ENCODE measurements around the gene ZMIZ1. TPM values are rescaled to one million over a fixed set of nuclear protein-coding genes. Genes with fewer than 3 reads are reported as not detected.
"Not testable (repeated sequence)": the region's sequence is repeated elsewhere in the genome, so short reads cannot be mapped to it uniquely, and the experiment has no call there.

Gene ZMIZ1
- total and polyA plus RNA-seq, 2 donors = 30.2 to 54.6 TPM

DNA sequence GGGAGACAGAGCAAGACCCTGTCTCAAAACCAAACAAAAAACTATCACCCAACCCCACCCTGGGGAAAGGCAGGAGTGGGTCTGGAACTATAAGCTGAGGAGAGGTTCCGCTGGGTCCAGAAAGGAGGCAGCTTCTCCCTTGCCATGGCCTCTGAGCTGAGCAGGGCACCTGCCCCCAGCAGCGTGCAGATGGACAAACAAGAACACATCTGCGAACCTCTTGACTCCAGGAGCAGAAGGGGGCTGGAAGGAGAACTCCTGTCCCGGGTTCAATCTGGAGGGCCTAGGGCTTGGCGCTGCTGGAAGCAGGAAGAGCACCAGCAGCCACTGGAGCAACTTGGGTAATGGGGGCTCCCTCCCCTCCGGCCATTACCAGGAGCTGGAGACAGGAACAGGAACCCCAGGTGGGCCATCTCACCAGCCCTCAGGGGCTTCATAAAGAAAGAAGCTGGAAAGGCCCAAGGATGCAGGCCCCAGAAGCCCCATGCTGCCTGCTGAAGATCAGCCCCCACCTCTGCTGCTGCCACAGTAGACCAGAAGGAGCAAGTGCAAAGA, 259.5 kb downstream of the ZMIZ1 start:
- no peaks in the 10 kb centered on the region for H3K4me1 ChIP-seq (ENCODE audit: insufficient read depth)
- no peak overlapping the region for H3K4me3 ChIP-seq (ENCODE audit: low read depth, low read length)
- H3K36me3 ChIP-seq (ENCODE audit: insufficient read depth) = no peaks in the 10 kb centered on the region
- no peak for DNase-seq (ENCODE audit: extremely low spot score)
- 95% methylated on average over 6 of the region's 6 CpGs for WGBS
- no peak overlapping the region for H3K27ac ChIP-seq (ENCODE audit: low read depth)

DNA sequence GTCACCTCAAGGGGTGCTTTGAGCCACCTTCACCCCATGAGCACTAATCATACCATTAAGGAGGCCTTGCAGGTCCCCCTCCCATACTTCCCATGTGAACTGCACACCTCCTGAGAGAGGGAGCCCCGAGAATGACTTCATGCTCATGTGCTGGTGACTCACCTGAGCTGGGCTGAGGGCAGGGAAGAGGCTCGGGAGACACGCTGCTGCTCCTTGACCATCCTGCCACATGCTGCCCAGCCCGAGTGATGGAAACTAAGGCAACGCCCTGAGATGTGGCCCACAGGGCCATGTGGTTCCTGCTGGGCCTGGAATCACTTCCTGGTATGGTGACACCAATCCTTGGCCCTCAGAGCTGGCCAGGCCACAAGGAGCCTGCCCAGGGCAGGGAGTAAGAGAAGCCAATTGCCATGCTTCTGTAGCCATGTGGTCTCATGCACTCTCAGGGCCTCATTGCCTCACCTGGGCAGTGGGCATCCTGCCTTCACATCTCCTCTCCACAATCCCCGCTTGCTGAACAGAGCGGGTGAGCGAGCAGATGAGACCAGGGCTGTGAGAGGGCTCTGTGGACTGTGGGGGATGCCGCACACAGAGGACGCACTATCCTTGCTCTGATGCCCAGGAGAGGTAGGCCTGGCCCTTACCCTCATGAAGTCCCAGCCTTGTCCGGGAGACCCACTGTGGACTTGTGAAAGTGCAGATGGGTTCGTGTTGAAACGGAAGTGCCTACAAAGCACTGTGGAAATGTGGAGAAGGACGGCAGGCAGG, 260.2 kb downstream of the ZMIZ1 start:
- Histone ChIP-seq H3K36me3 (ENCODE audit: insufficient read depth) (no peaks in the 10 kb centered on the region), H3K27ac (ENCODE audit: low read depth) (no peak overlapping the region), H3K4me3 (ENCODE audit: low read depth, low read length) (no peak overlapping the region), H3K4me1 (ENCODE audit: insufficient read depth) (no peaks in the 10 kb centered on the region)
- no peak for DNase-seq (ENCODE audit: extremely low spot score)
- 94% methylated on average over 14 of the region's 14 CpGs for WGBS

DNA sequence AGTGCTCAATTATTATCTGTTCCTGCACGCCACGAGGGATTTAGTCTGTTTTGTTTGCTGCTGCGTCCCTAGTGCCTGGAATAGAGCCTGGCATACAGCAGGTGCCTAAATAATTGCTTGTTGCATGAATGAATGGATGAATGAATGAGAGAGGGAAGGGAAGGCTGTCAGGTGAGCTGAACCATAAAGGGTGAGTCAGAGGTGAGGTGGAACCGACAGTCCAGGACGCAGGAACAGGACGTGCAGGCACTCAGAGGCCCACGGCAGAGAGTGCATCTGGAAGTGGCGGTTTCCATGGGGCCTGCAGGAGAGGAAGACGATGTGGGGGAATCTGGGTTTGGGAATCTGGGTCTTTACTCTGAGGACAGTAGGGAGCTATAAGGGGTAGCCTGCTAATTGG, 260.8 kb downstream of the ZMIZ1 start:
- 94% methylated on average over 9 of the region's 9 CpGs for WGBS
- Histone ChIP-seq H3K4me3 (ENCODE audit: low read depth, low read length) (no peak overlapping the region), H3K36me3 (ENCODE audit: insufficient read depth) (no peaks in the 10 kb centered on the region), H3K27ac (ENCODE audit: low read depth) (no peak overlapping the region), H3K4me1 (ENCODE audit: insufficient read depth) (no peaks in the 10 kb centered on the region)
- no peak for DNase-seq (ENCODE audit: extremely low spot score)

DNA sequence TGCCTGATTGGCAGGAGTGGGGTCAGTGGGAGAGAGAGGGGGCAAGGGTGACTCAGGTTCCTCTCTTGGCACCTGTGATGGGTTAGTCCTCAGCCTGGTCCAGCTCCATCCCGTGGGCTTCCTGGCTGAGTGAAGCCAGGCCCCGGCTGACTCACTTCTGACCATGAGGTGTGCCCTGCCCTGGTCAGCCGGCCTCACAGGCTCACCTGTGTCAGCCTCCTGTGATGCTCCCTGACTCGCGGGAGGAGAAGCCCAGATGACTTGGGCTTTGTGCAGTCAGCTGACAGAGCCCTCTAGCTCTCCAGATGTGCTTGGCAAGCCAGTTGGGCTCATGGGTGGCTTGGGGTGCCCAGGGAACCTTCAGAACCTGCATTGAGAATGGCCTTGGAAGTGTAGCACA, 262.5 kb downstream of the ZMIZ1 start:
- Histone ChIP-seq H3K36me3 (ENCODE audit: insufficient read depth) (no peaks in the 10 kb centered on the region), H3K27ac (ENCODE audit: low read depth) (no peak overlapping the region), H3K4me1 (ENCODE audit: insufficient read depth) (no peaks in the 10 kb centered on the region), H3K4me3 (ENCODE audit: low read depth, low read length) (no peak overlapping the region)
- DNase-seq (ENCODE audit: extremely low spot score) = no peak
- 94% methylated on average over 5 of the region's 5 CpGs for WGBS

DNA sequence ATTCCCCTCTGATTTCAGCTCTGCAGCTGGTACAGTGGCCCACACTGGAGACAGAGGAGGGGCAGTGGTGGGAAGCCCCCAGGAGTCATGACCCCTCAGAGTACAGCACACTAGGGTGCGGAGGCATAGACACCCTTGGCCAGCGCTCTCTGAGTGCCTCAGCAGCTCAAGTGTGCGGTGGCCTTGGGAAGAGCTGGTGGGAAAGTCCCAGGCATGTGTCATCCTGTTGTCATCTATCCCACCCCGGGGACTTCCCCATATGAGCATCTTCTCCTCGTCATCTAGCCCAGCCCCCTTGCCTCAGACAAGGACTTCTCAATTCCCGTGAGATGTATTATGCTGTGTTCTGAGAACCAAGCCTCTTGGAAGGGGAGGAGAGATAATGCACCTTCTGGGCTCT, 262.9 kb downstream of the ZMIZ1 start:
- Histone ChIP-seq H3K4me1 (ENCODE audit: insufficient read depth) (no peaks in the 10 kb centered on the region), H3K4me3 (ENCODE audit: low read depth, low read length) (no peak overlapping the region), H3K36me3 (ENCODE audit: insufficient read depth) (no peaks in the 10 kb centered on the region), H3K27ac (ENCODE audit: low read depth) (no peak overlapping the region)
- 76% methylated on average over 6 of the region's 6 CpGs for WGBS
- no peak for DNase-seq (ENCODE audit: extremely low spot score)

DNA sequence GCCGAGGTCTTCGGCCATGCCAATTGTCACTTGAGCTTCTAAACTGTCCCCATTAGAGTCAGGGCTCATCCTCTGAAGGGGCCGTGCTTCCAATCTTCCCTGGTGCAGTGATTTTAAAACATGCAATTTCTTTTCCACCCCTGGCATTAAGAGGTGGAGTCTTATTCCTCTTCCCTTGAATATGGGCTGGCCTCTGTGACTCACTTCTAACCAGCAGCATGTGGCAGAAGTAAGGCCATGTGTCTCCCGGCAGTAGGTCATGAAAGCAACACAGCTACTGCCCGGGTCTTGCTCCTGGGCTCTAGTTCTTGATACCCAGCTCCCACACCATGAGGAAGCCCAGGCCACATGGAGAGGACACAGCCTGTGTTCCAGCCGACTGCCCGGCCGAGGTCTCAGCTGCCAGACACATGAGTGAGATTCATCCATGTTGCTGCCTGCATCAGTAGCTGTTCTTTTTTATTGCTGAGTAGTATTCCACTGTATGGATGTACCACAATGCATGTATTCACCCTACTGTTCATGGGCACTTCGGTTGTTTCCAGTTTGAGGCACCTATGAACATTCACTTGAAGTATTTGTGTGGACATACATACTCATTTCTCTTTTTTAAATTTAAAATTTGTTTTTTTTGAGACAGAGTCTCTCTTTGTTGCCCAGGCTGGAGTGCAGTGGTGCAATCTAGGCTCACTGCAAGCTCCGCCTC, 264.0 kb downstream of the ZMIZ1 start:
- H3K4me1 ChIP-seq (ENCODE audit: insufficient read depth); H3K27ac ChIP-seq (ENCODE audit: low read depth); H3K36me3 ChIP-seq (ENCODE audit: insufficient read depth); DNase-seq (ENCODE audit: extremely low spot score); H3K4me3 ChIP-seq (ENCODE audit: low read depth, low read length): not testable (repeated sequence)
- 94% methylated on average over 2 of the region's 10 CpGs for WGBS

DNA sequence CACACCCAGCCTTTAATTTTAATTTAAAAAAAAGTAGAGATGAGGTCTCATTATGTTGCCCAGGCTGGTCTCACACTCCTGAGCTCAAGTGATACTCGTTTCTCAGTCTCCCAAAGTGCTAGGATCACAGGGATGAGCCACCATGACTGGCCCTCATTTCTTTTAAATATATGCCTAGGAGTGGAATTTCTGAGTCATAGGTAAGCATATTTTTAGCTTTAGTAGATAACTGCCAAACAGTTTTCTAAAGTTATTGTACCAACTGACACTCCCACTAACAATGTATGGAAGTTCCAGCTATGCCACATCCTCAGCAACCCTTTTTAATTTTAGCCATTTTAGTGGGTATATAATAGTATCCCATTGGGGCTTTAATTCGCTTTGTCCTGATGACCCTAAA, 264.7 kb downstream of the ZMIZ1 start:
- H3K4me3 ChIP-seq (ENCODE audit: low read depth, low read length) = no peak overlapping the region
- no peak for DNase-seq (ENCODE audit: extremely low spot score)
- 95% methylated on average over 2 of the region's 2 CpGs for WGBS

DNA sequence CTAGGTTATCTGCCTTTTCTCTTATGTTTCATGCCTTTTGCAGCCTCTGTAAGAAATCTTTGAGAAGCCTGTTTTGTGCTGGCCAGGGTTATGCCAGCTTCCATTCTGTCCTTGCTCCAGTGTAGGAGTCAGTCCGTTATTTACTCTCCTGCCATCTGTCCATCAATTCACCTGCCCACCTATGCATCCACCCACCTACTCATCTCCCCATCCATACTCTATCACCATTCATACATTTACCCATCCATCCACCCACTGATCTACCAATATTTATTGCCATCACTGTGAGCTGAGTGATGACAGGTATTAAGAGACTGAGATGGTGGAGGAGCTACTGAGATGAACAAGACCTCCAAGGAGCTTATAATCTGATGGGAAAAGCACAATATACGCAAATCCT, 265.8 kb downstream of the ZMIZ1 start:
- H3K36me3 ChIP-seq (ENCODE audit: insufficient read depth) = no peaks in the 10 kb centered on the region
- no peak for DNase-seq (ENCODE audit: extremely low spot score)
- 92% methylated on average over 2 of the region's 2 CpGs for WGBS
- H3K4me3 ChIP-seq (ENCODE audit: low read depth, low read length) = no peak overlapping the region
- H3K4me1 ChIP-seq (ENCODE audit: insufficient read depth) = no peaks in the 10 kb centered on the region
- no peak overlapping the region for H3K27ac ChIP-seq (ENCODE audit: low read depth)

More for the DNA sequence above, 264.7 kb downstream of the ZMIZ1 start:
- H3K36me3 ChIP-seq (ENCODE audit: insufficient read depth) = no peaks in the 10 kb centered on the region
- H3K4me1 ChIP-seq (ENCODE audit: insufficient read depth) = no peaks in the 10 kb centered on the region
- H3K27ac ChIP-seq (ENCODE audit: low read depth) = no peak overlapping the region

DNA sequence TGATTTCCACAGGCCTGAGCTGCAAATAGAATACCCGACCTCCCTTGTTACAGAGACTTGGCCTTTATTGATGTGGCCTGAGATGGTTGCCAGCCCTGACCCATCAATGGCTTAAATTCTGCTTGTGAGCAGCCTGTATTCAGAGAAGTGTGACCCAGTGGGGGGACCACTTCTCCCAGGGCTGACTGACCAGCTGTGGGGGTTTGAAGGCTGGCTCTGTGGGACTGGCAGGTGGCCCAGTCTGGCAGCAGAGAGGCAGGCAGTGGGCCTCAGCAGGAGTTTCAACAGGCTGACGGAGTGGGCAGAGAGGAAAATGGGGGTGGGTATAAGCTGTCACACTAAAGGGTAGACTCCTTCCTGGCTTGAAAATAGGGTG, 266.3 kb downstream of the ZMIZ1 start:
- H3K27ac ChIP-seq (ENCODE audit: low read depth) = no peak overlapping the region
- H3K36me3 ChIP-seq (ENCODE audit: insufficient read depth) = no peaks in the 10 kb centered on the region
- no peak overlapping the region for H3K4me3 ChIP-seq (ENCODE audit: low read depth, low read length)
- 86% methylated on average over 2 of the region's 2 CpGs for WGBS
- no peaks in the 10 kb centered on the region for H3K4me1 ChIP-seq (ENCODE audit: insufficient read depth)
- DNase-seq (ENCODE audit: extremely low spot score) = no peak

DNA sequence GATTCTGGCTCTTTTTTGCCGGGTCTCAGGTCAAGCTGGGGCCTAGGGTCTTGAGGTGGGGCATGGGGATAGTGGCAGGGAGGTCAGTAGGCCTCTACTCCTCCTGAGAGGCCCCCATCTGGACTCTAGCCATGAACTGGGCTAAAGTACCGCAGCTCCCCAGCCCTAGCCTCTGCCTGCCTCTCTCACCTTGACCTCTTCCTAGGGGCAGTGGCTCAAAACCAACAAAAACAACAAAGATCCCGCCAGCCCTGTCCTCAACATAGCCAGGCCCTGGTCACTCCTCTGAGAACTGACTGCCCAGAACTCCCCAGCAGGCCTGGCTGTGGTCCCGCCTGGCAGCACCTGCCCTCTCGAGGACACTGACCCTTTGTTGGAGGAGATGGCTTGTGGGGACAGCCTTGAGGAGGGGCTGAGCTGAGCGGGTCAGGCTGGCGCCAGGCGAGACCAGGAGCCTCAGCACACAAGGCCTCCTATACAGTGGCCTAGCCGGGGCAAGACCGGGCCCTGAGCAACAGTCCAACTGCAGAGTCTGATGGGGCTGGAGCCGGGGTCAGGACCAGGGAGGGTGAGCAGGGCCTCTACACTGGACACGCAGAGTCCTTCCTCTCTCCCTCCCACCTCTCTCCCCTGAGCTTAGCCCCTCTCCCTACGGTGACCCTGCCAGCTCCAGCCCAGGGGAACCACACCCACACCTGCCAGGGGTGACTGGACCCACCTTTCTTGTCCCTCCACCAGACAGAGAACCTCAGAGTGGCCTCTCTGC, 266.9 kb downstream of the ZMIZ1 start:
- no peaks in the 10 kb centered on the region for H3K4me1 ChIP-seq (ENCODE audit: insufficient read depth)
- no peak for DNase-seq (ENCODE audit: extremely low spot score)
- H3K4me3 ChIP-seq (ENCODE audit: low read depth, low read length) = no peak overlapping the region
- H3K27ac ChIP-seq (ENCODE audit: low read depth) = no peak overlapping the region
- 81% methylated on average over 13 of the region's 13 CpGs for WGBS
- H3K36me3 ChIP-seq (ENCODE audit: insufficient read depth) = no peaks in the 10 kb centered on the region

DNA sequence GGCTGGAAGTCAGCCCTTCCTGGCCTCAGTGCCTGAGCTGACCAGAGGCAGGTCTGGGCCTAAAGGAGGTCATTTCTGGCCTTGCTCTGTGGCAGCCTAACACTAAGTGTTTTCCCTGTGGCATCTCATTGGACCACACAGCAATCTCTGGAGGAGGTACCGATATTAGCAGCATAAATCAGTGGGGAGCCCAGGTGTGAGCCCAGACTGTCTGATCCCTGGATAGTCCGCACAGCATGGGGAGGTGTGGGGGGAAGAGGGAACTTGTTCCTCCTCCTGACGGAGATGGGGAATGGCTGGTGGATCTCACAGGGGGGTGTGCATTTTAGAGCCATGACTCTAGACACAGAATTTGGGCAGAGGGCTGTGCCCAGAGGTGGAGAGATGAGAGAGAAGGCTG, 267.5 kb downstream of the ZMIZ1 start:
- Histone ChIP-seq H3K27ac (ENCODE audit: low read depth) (no peak overlapping the region), H3K4me1 (ENCODE audit: insufficient read depth) (no peaks in the 10 kb centered on the region), H3K4me3 (ENCODE audit: low read depth, low read length) (no peak overlapping the region), H3K36me3 (ENCODE audit: insufficient read depth) (no peaks in the 10 kb centered on the region)
- 97% methylated on average over 3 of the region's 3 CpGs for WGBS
- DNase-seq (ENCODE audit: extremely low spot score) = no peak

DNA sequence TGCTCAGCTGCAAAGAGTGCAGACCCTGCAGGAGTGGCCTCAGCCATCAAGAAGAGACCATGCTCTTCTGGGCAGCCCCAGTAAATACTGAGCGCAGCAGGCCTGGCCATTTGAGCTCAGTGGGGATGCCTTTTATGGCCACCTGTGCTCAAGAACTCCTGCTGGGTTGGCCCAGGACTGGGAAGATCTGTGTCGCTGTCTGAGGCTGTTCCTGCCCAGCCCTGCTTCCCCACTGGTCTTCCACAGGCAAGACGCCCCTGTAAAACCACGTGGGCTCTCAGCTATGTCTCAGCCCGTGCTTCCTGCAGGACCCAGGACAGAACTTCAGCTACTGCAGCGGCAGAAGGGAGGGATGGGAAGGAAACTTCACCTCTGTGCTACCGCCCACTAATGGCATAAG, 268.0 kb downstream of the ZMIZ1 start:
- Histone ChIP-seq H3K4me3 (ENCODE audit: low read depth, low read length) (no peak overlapping the region), H3K4me1 (ENCODE audit: insufficient read depth) (no peaks in the 10 kb centered on the region), H3K27ac (ENCODE audit: low read depth) (no peak overlapping the region), H3K36me3 (ENCODE audit: insufficient read depth) (no peaks in the 10 kb centered on the region)
- DNase-seq (ENCODE audit: extremely low spot score) = no peak
- 57% methylated on average over 7 of the region's 7 CpGs for WGBS

DNA sequence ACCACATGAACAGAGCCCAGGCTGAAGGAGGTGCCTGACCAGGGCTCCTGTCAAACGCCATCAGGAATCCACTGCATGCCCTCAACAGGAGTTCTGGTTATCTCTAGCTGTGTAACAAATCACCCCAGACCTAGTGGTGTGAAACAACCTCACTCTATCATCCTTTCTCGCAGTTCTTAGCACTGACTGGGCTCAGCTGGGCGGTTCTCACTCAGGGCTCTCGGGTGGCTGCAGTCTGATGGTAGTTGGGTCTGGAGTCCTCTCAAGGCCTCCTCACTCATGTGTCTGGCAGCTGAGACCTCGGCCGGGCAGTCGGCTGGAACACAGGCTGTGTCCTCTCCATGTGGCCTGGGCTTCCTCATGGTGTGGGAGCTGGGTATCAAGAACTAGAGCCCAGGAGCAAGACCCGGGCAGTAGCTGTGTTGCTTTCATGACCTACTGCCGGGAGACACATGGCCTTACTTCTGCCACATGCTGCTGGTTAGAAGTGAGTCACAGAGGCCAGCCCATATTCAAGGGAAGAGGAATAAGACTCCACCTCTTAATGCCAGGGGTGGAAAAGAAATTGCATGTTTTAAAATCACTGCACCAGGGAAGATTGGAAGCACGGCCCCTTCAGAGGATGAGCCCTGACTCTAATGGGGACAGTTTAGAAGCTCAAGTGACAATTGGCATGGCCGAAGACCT, 269.2 kb downstream of the ZMIZ1 start:
- 96% methylated on average over 7 of the region's 11 CpGs for WGBS
- not testable (repeated sequence) for H3K4me3 ChIP-seq (ENCODE audit: low read depth, low read length); H3K36me3 ChIP-seq (ENCODE audit: insufficient read depth); H3K27ac ChIP-seq (ENCODE audit: low read depth); DNase-seq (ENCODE audit: extremely low spot score); H3K4me1 ChIP-seq (ENCODE audit: insufficient read depth)
